Small intestine (tissue), 7 donors: ENCODE results near the gene SRGAP2C. TPM values are rescaled to one million over a fixed set of nuclear protein-coding genes. Genes with fewer than 3 reads are reported as not detected.
"Not testable (repeated sequence)": the region's sequence is repeated elsewhere in the genome, so short reads cannot be mapped to it uniquely, and the experiment has no call there.

Experiments
- DNase-seq, 2 donors: peaks; one replicate each; pipeline versions ENCODE4 v3.0.0 to v3.0.0-alpha.2; 2013
- FAIRE-seq: peaks from 2 replicates; lab custom pipeline; 2012; peaks lifted over from hg19 to GRCh38; lab: Jason Lieb, UNC
- H3K27ac ChIP-seq, 3 donors: one replicate each; pipeline ENCODE4 v1.5.1; 2013; ENCODE audit warnings: low read length in 2 of 3, mild to moderate bottlenecking in 2 of 3, control low read depth in 1 of 3, inconsistent platforms in 1 of 3, low read depth in 1 of 3, moderate library complexity in 1 of 3
- H3K27me3 ChIP-seq, 3 donors: one replicate each; pipeline ENCODE4 v1.6.1; 2013; ENCODE audit warnings: low read length in 3 of 3, inconsistent platforms in 1 of 3; ENCODE audit not compliant: control insufficient read depth in 3 of 3, insufficient read depth in 3 of 3
- H3K36me3 ChIP-seq, 3 donors: one replicate each; pipeline ENCODE4 v1.6.1; 2013; ENCODE audit warnings: low read length in 3 of 3, inconsistent platforms in 1 of 3, low read depth in 1 of 3, mild to moderate bottlenecking in 1 of 3, moderate library complexity in 1 of 3; ENCODE audit not compliant: control insufficient read depth in 3 of 3, insufficient read depth in 2 of 3
- H3K4me1 ChIP-seq, 3 donors: one replicate each; pipeline ENCODE4 v1.6.1; 2013; ENCODE audit warnings: low read length in 2 of 3, inconsistent platforms in 1 of 3, low read depth in 1 of 3, mild to moderate bottlenecking in 1 of 3, moderate library complexity in 1 of 3; ENCODE audit not compliant: control insufficient read depth in 3 of 3, insufficient read depth in 2 of 3
- H3K4me3 ChIP-seq, 3 donors: one replicate each; pipeline ENCODE4 v1.5.1; 2013; ENCODE audit warnings: low read length in 3 of 3, control low read depth in 1 of 3, inconsistent platforms in 1 of 3, low read depth in 1 of 3, mild to moderate bottlenecking in 1 of 3, moderate library complexity in 1 of 3
- H3K9me3 ChIP-seq, 2 donors: one replicate each; pipeline ENCODE4 v1.6.1; 2013; ENCODE audit warnings: low read depth in 1 of 2, low read length in 1 of 2; ENCODE audit not compliant: control insufficient read depth in 2 of 2, insufficient read depth in 1 of 2
- WGBS, 3 donors: extraction: QIAGEN DNeasy Blood & Tissue Kit; methylation state at CpG; one replicate each; pipeline ENCODE4 v1.1.7; 2013; 5-methylcytosine and 5-hydroxymethylcytosine counted together
- polyA plus RNA-seq, 4 donors: library from polyadenylated mRNA; stranded (reverse) in 3 of 4; unstranded in 1 of 4; fragments of 200-250 nt in 3 of 4; fragments of 120-200 nt in 1 of 4; gene quantifications; one replicate each; pipeline versions ENCODE4 v1.2.1 to v1.2.3, GENCODE V29; 2013
- donor health status: healthy with polysubstance abuse.
- donor health status: control.
- donor health status: control.
- donor health status: Bipolar disorder and iron deficiency.
- donor health status: healthy.

SRGAP2C gene
- polyA plus RNA-seq, 4 donors, result 1.1 to 3.7 (median 2.2) TPM

DNA sequence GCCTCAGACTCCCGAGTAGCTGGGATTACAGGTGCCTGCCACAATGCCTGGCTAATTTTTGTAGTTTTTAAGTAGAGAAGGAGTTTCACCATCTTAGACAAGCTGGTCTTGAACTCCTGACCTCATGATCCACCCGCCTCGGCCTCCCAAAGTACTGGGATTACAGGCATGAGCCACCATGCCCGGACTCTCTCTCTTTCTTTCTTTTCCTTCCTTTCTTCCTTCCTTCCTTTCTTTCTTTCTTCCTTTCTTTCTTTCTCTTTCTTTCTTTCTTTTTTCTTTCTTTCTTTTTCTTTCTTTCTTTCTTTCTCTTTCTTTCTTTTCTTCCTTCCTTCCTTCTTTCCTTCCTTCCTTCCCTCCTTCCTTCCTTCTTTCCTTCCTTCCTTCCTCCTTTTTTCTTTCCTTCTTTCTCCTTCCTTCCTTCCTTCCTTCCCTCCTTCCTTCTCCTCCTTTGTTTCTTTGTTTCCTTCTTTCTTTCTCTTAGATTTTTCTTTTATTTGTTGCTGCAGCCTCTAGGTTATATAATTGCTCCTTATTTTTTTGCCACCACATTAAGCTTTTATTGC lies 234.4 kb downstream of the SRGAP2C start:
- H3K27me3 ChIP-seq, H3K4me1 ChIP-seq, FAIRE-seq, H3K27ac ChIP-seq, H3K9me3 ChIP-seq, H3K36me3 ChIP-seq, DNase-seq, H3K4me3 ChIP-seq: not testable (repeated sequence)
- WGBS, 3 donors, result 73 to 90% (median 78%) methylated on average over 4 of the region's 4 CpGs

GRCh38 chr1:121421490-121421889 lies 236.7 kb downstream of the SRGAP2C start:
- not testable (repeated sequence) for H3K4me3 ChIP-seq, FAIRE-seq, H3K27me3 ChIP-seq, H3K9me3 ChIP-seq, H3K4me1 ChIP-seq, H3K27ac ChIP-seq, H3K36me3 ChIP-seq, DNase-seq
- WGBS, 3 donors, result 48 to 64% (median 57%) methylated on average over 3 of the region's 3 CpGs

DNA sequence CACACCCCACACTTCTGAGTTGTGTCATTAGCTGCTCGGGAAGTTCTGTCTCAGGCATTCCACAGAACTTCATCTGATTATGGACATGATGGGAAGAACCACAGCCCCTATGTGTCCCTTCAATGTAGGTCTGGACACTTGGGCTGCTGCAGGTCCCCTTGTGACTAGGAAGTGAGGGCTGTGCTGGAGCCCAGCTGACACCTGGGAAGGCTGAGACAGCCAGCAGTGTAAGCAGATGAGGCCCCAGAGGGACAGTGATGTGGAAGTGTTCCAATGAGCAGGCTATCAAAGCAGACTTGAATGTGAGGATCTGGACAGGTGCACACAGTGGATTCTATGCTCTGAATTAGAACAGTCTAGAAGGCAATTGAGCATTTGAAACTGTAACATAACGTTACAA lies 239.2 kb downstream of the SRGAP2C start:
- FAIRE-seq, result not testable (repeated sequence)

DNA sequence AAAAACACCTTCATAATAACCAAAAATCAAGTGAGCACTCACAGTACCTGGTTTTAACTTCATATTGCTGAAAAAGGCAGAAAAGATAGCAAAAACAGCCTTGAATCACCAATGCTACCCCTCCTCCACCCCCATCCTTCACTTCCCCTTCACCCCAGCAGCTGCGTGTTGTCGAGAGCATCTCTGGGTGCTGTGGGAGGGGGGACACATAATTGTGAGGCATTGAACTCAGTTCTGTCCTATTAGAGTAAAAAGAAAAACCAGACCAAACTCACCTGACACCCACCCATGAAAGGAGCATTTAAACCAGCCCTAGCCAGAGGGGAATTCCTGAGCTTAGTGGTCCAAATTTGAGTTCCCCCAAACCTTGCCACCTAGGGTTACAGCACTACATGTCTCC lies 248.7 kb downstream of the SRGAP2C start:
- not testable (repeated sequence) for DNase-seq, H3K27me3 ChIP-seq, H3K4me3 ChIP-seq, H3K36me3 ChIP-seq, H3K27ac ChIP-seq, H3K4me1 ChIP-seq, FAIRE-seq, H3K9me3 ChIP-seq
- 81 to 95% (median 84%) methylated on average over 2 of the region's 2 CpGs for WGBS, 3 donors

More for the DNA sequence above, 239.2 kb downstream of the SRGAP2C start:
- DNase-seq, H3K4me3 ChIP-seq, H3K4me1 ChIP-seq, H3K36me3 ChIP-seq, H3K27ac ChIP-seq, H3K27me3 ChIP-seq, H3K9me3 ChIP-seq: not testable (repeated sequence)
- WGBS, 3 donors, result 76 to 89% (median 83%) methylated on average over 2 of the region's 2 CpGs

DNA sequence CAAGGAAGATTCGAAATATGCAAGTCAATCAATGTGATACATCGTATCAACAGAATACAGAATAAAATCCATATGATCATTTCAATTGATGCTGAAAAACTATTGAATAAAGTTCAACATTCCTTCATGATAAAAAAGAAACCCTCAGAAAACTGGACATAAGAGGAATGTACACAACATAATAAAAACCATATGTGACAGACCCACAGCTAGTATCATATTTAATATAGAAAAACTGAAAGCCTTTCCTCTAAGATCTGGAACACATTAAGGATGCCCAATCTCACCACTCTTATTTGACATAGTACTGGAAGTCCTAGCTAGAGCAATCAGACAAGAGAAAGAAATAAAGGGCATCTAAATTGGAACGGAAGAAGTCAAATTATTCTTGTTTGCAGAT lies 254.1 kb downstream of the SRGAP2C start:
- WGBS, 3 donors, result 76 to 95% (median 90%) methylated on average over 3 of the region's 3 CpGs
- not testable (repeated sequence) for H3K9me3 ChIP-seq, H3K27ac ChIP-seq, DNase-seq, H3K4me3 ChIP-seq, H3K4me1 ChIP-seq, H3K27me3 ChIP-seq, H3K36me3 ChIP-seq, FAIRE-seq

- Histone ChIP-seq H3K27ac (no peak overlapping the region), H3K4me3 (no peak overlapping the region), H3K27me3 (no peaks in the 10 kb centered on the region), H3K9me3 (no peaks in the 10 kb centered on the region), H3K36me3 (no peaks in the 10 kb centered on the region), H3K4me1 (no peaks in the 10 kb centered on the region)
- DNase-seq (no peak), FAIRE-seq (no peak)
- 91 to 98% (median 95%) methylated on average over 4 of the region's 4 CpGs for WGBS, 3 donors
These were observed 256.2 kb downstream of the SRGAP2C start for GRCh38 chr1:121440993-121441392.

Other genes starting within 250 kb of the SRGAP2C start
- gene FAM72B, start 635 bp upstream of the SRGAP2C start, polyA plus RNA-seq, result 1 to 10 TPM in 2 of 4 donors, under 1 TPM in 1, not detected in 1; 0.22 to 3.6 (median 2.1) TPM